ENCODE data around the gene CCSER1. TPM values are rescaled to one million over a fixed set of nuclear protein-coding genes. Genes with fewer than 3 reads are reported as not detected.

The CCSER1 gene
- total and polyA plus RNA-seq, 2 donors (not counting 1 experiment from before 2014, with no cell fraction given), result 10.7 to 39.5 TPM

GRCh38 chr4:90580326-90580725 is 453.1 kb downstream of the CCSER1 start:
- H3K4me1 Mint-ChIP-seq, result peaks cover 1% of the 10 kb centered on the region
- ATAC-seq (ENCODE audit: low read depth), result no peak
- no CpG with 5 or more reads among the region's 1 CpG for WGBS (ENCODE audit: insufficient coverage)
- Histone ChIP-seq H3K4me1 (ENCODE audit: control insufficient read depth in 2 of 2, insufficient read depth in 2 of 2, low read length in 2 of 2) (no peaks in the 10 kb centered on the region), H2AFZ (ENCODE audit: insufficient read depth, low read depth, low read length, poor library complexity, severe bottlenecking) (no peak overlapping the region), H3K4me2 (replicated peaks; ENCODE audit: low read depth, low read length, poor library complexity, severe bottlenecking) (no peak overlapping the region), H3K36me3 (replicated peaks in 1 of 2; ENCODE audit: control extremely low read depth in 1 of 2, control insufficient read depth in 1 of 2, extremely low read depth in 1 of 2, insufficient read depth in 2 of 2, low read length in 1 of 2) (no peaks in the 10 kb centered on the region), H3K79me2 (ENCODE audit: control insufficient read depth, insufficient read depth, low read length) (no peaks in the 10 kb centered on the region), H3K9ac (ENCODE audit: low read length) (no peak overlapping the region), H3K9me3 (ENCODE audit: control extremely low read depth in 1 of 3, control insufficient read depth in 2 of 3, insufficient read depth in 1 of 3, low read length in 2 of 3) (no peaks in the 10 kb centered on the region), H4K20me1 (ENCODE audit: control insufficient read depth, insufficient read depth, low read length, poor library complexity, severe bottlenecking) (no peaks in the 10 kb centered on the region), H3K4me3 (ENCODE audit: control extremely low read depth in 1 of 5, extremely low read depth in 1 of 5, insufficient read depth in 1 of 5, low read depth in 2 of 5, low read length in 4 of 5) (no peak overlapping the region), H3K27ac (ENCODE audit: low read length in 2 of 2) (no peak overlapping the region), H3K27me3 (replicated peaks in 1 of 4; ENCODE audit: control extremely low read depth in 1 of 4, control insufficient read depth in 3 of 4, insufficient read depth in 4 of 4, low read length in 3 of 4) (no peaks in the 10 kb centered on the region)
- POLR2A ChIA-PET, result no interaction called here
- DNase-seq, result no peak
- TF ChIP-seq CTCF (IDR thresholded peaks at IDR 0.05), result no peak
- no peak for TF ChIP-seq EZH2 (IDR thresholded peaks at IDR 0.05; ENCODE audit: borderline replicate concordance, insufficient read depth, low read depth, low read length, poor library complexity, severe bottlenecking)
- CTCF ChIA-PET, result no interaction called here
- H3K9me3 Mint-ChIP-seq (ENCODE audit: insufficient read depth), result no peaks in the 10 kb centered on the region
- H3K27ac Mint-ChIP-seq, result no peak overlapping the region
- intact Hi-C loops (cut with micrococcal nuclease), result no loop called here
- H3K27me3 Mint-ChIP-seq, result no peaks in the 10 kb centered on the region
- H3K4me3 Mint-ChIP-seq, result no peak overlapping the region

- CTCF ChIA-PET, result no interaction called here
- Histone ChIP-seq H4K20me1 (ENCODE audit: control insufficient read depth, insufficient read depth, low read length, poor library complexity, severe bottlenecking) (no peaks in the 10 kb centered on the region), H3K9me3 (ENCODE audit: control extremely low read depth in 1 of 3, control insufficient read depth in 2 of 3, insufficient read depth in 1 of 3, low read length in 2 of 3) (no peaks in the 10 kb centered on the region), H3K4me3 (ENCODE audit: control extremely low read depth in 1 of 5, extremely low read depth in 1 of 5, insufficient read depth in 1 of 5, low read depth in 2 of 5, low read length in 4 of 5) (no peak overlapping the region), H3K27me3 (replicated peaks in 1 of 4; ENCODE audit: control extremely low read depth in 1 of 4, control insufficient read depth in 3 of 4, insufficient read depth in 4 of 4, low read length in 3 of 4) (no peaks in the 10 kb centered on the region), H2AFZ (ENCODE audit: insufficient read depth, low read depth, low read length, poor library complexity, severe bottlenecking) (no peak overlapping the region), H3K36me3 (replicated peaks in 1 of 2; ENCODE audit: control extremely low read depth in 1 of 2, control insufficient read depth in 1 of 2, extremely low read depth in 1 of 2, insufficient read depth in 2 of 2, low read length in 1 of 2) (no peaks in the 10 kb centered on the region), H3K4me2 (replicated peaks; ENCODE audit: low read depth, low read length, poor library complexity, severe bottlenecking) (no peak overlapping the region), H3K79me2 (ENCODE audit: control insufficient read depth, insufficient read depth, low read length) (no peaks in the 10 kb centered on the region), H3K27ac (ENCODE audit: low read length in 2 of 2) (no peak overlapping the region), H3K4me1 (ENCODE audit: control insufficient read depth in 2 of 2, insufficient read depth in 2 of 2, low read length in 2 of 2) (no peaks in the 10 kb centered on the region), H3K9ac (ENCODE audit: low read length) (no peak overlapping the region)
- H3K4me1 Mint-ChIP-seq, result peaks cover 1% of the 10 kb centered on the region
- no peaks in the 10 kb centered on the region for H3K9me3 Mint-ChIP-seq (ENCODE audit: insufficient read depth)
- ATAC-seq (ENCODE audit: low read depth) (no peak), DNase-seq (no peak)
- 83% methylated on average over 2 of the region's 2 CpGs for WGBS (ENCODE audit: insufficient coverage)
- POLR2A ChIA-PET, result no interaction called here
- intact Hi-C loops (cut with micrococcal nuclease), result no loop called here
- no peak overlapping the region for H3K4me3 Mint-ChIP-seq
- no peak overlapping the region for H3K27ac Mint-ChIP-seq
- H3K27me3 Mint-ChIP-seq, result no peaks in the 10 kb centered on the region
- no peak for TF ChIP-seq EZH2 (IDR thresholded peaks at IDR 0.05; ENCODE audit: borderline replicate concordance, insufficient read depth, low read depth, low read length, poor library complexity, severe bottlenecking)
These were observed 454.9 kb downstream of the CCSER1 start for GRCh38 chr4:90582087-90582486.

Measured in B cell (primary cell).